Esophagus (tissue), 2 donors: ENCODE data around the gene YWHAB. TPM values are rescaled to one million over a fixed set of nuclear protein-coding genes. Genes with fewer than 3 reads are reported as not detected.

Experiments used
- H3K27ac ChIP-seq, 2 donors: one replicate each; pipeline ENCODE4 v1.5.1; 2013; ENCODE audit warnings: low read depth in 2 of 2, mild to moderate bottlenecking in 2 of 2, inconsistent platforms in 1 of 2, low read length in 1 of 2, moderate library complexity in 1 of 2
- H3K27me3 ChIP-seq, 2 donors: one replicate each; pipeline ENCODE4 v1.6.1; 2013; ENCODE audit warnings: low read length in 2 of 2, control low read depth in 1 of 2, mild to moderate bottlenecking in 1 of 2; ENCODE audit not compliant: insufficient read depth in 2 of 2, control insufficient read depth in 1 of 2
- H3K36me3 ChIP-seq, 2 donors: one replicate each; pipeline ENCODE4 v1.6.1; 2013; ENCODE audit warnings: low read length in 1 of 2; ENCODE audit not compliant: control insufficient read depth in 2 of 2, insufficient read depth in 2 of 2
- H3K4me1 ChIP-seq, 2 donors: one replicate each; pipeline ENCODE4 v1.6.1; 2013; ENCODE audit warnings: low read length in 1 of 2; ENCODE audit not compliant: control insufficient read depth in 2 of 2, insufficient read depth in 2 of 2
- H3K4me3 ChIP-seq, 2 donors: one replicate each; pipeline ENCODE4 v1.5.1; 2013; ENCODE audit warnings: low read length in 2 of 2, mild to moderate bottlenecking in 2 of 2, low read depth in 1 of 2, moderate library complexity in 1 of 2
- H3K9me3 ChIP-seq, 2 donors: one replicate each; pipeline ENCODE4 v1.6.1; 2013; ENCODE audit warnings: mild to moderate bottlenecking in 2 of 2, low read depth in 1 of 2, low read length in 1 of 2, moderate library complexity in 1 of 2; ENCODE audit not compliant: control insufficient read depth in 2 of 2, insufficient read depth in 1 of 2
- WGBS, 2 donors: extraction: QIAGEN DNeasy Blood & Tissue Kit; methylation state at CpG; one replicate each; pipeline ENCODE4 v1.1.7; 2013; 5-methylcytosine and 5-hydroxymethylcytosine counted together
- polyA plus RNA-seq, 2 donors: library from polyadenylated mRNA; stranded (reverse); fragments of 200-250 nt; gene quantifications; one replicate each; pipeline ENCODE4 v1.2.3, GENCODE V29; 2013
- donor health status: healthy with polysubstance abuse.
- donor health status: Bipolar disorder and iron deficiency.

The YWHAB gene
- polyA plus RNA-seq, 2 donors: 53.4 to 112 TPM

DNA sequence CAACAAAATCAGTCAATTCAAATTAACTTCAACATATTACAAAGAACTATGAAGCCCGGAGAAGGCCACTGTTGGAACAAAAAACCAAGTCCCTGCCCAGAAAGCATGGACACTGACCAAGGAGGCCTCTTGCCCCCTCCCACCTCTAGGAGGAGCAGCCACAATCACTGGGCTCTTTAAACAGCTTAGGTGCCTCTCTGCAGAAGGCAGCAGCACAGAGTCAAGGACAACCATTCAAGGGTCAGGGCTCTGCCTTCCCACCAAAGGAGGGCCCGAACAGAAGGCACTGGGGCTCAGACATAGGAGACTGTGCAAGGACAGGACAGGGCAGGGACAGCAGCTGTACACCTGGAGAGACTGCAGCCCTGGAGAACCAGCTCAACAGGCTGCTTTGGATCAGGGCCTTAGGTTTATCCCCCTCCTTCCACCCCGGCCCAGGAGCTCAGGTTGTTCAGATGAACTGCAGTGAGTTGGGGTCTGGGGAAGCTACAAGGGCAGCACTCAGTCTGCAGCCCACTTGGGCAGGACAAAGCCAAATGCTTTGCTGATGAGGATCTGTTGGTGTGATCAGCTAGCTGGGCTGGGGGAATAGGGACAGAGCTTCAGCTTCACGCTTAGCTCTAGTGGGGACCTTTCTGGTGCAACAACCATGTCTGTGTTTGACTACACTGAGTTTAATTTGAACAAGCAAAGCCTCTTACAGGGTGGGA, 56.9 kb downstream of the YWHAB start:
- H3K27me3 ChIP-seq: no peaks in the 10 kb centered on the region
- no peaks in the 10 kb centered on the region for H3K4me1 ChIP-seq
- H3K36me3 ChIP-seq: peaks cover 21 to 27% of the 10 kb centered on the region in 2 donors
- WGBS, 2 donors: 82 to 92% methylated on average over 4 of the region's 4 CpGs
- no peak overlapping the region for H3K27ac ChIP-seq
- H3K9me3 ChIP-seq: no peaks in the 10 kb centered on the region
- H3K4me3 ChIP-seq: no peak overlapping the region

DNA sequence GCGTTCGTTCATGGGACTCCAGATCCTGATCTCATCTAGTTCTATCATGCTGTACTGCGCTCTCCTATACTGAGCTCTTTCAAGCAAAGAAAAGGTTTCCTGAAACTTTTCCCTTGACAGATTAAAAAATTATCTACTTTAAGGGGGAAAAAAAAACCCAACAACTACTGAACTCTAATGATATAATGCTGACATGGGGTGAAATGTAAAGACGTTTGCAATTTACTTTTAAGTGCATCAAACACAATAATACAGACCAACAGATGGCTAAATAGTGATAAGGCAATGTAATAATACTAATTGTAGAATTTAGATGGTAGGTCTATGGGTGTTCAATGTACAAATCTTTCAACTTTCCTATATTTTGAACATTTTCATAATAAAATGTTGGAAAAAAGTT, 58.3 kb downstream of the YWHAB start:
- 86 to 89% methylated on average over 4 of the region's 4 CpGs for WGBS, 2 donors
- H3K27ac ChIP-seq: no peak overlapping the region
- no peaks in the 10 kb centered on the region for H3K9me3 ChIP-seq
- H3K4me1 ChIP-seq: no peaks in the 10 kb centered on the region
- H3K4me3 ChIP-seq: no peak overlapping the region
- H3K27me3 ChIP-seq: no peaks in the 10 kb centered on the region
- peaks cover 21 to 31% of the 10 kb centered on the region in 2 donors for H3K36me3 ChIP-seq

DNA sequence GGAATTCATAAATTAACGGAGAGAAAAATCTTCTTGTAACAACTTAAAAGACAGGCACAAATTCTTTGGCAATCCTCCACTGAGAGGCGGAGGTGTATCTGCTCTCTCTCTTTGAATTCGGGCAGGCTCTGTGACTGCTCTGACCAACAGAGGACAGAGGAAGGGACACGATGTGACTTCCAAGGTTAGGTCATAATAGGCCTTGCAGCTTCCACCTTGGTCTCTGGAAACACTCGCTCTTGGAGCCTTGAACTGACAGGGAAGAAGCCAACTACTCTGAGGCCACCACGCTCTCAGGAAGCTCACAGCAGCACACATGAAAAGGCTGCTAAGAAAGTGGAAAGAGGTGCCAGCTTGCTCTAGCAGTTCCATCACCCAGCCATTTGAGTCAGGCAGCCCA, 59.8 kb downstream of the YWHAB start:
- 88 to 92% methylated on average over 6 of the region's 6 CpGs for WGBS, 2 donors

DNA sequence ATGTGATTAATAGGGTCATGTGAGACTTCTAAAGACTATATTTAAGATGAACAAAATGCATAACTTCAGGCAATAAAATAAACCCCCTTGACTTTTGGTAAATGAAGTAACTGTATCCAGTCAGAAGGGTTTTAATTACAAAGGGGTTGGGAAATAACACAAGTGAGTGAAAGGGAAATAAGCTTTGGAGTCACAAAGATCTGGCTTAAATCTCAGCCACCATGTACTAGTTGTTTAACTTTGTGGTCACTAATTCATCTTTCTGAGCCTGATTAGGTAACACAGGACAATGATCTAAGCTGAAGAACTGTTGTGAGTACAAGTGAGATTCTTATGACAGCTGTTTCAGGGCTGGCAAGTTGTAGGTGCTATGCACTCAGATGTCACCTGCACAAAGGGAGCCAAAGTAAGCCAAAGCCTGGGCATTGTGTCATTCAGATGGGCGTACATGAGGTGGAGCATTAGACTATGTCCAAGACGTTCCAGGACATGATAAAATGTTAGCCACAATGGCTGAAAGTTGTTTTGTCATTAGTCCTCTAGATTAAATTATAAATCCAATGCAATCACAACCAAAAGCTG, 60.9 kb downstream of the YWHAB start:
- Histone ChIP-seq H3K27me3 (no peaks in the 10 kb centered on the region), H3K9me3 (no peaks in the 10 kb centered on the region), H3K4me1 (no peaks in the 10 kb centered on the region), H3K36me3 (peaks cover 34 to 35% of the 10 kb centered on the region in 2 donors), H3K4me3 (no peak overlapping the region), H3K27ac (no peak overlapping the region)
- 76 to 78% methylated on average over 2 of the region's 2 CpGs for WGBS, 2 donors

More for the DNA sequence above, 59.8 kb downstream of the YWHAB start:
- Histone ChIP-seq H3K27ac (no peak overlapping the region), H3K36me3 (peaks cover 26 to 32% of the 10 kb centered on the region in 2 donors), H3K4me1 (no peaks in the 10 kb centered on the region), H3K27me3 (no peaks in the 10 kb centered on the region), H3K4me3 (no peak overlapping the region), H3K9me3 (no peaks in the 10 kb centered on the region)

DNA sequence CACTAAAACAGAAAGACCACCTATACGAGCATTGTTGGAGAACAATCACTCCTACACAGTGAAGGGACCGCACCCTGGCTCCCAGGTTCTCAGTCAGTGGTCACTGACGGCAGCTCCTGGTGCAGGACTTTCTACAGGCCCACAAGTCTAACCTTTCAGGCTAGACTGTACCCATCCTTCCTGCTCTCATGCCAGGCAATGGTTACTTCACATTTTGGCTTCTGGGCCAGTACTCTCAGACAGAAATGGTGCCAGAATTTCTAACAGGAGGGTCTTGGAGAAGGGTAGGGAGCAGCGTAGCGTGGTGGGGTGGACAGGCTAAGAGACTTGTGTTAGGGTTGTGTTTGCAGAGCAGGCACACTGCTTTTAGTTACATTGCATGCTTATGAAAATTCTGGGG, 62.6 kb downstream of the YWHAB start:
- Histone ChIP-seq H3K27me3 (no peaks in the 10 kb centered on the region), H3K9me3 (no peaks in the 10 kb centered on the region), H3K36me3 (peaks cover 28 to 31% of the 10 kb centered on the region in 2 donors), H3K4me1 (no peaks in the 10 kb centered on the region), H3K4me3 (no peak overlapping the region), H3K27ac (no peak overlapping the region)
- WGBS, 2 donors: 93 to 97% methylated on average over 5 of the region's 5 CpGs

DNA sequence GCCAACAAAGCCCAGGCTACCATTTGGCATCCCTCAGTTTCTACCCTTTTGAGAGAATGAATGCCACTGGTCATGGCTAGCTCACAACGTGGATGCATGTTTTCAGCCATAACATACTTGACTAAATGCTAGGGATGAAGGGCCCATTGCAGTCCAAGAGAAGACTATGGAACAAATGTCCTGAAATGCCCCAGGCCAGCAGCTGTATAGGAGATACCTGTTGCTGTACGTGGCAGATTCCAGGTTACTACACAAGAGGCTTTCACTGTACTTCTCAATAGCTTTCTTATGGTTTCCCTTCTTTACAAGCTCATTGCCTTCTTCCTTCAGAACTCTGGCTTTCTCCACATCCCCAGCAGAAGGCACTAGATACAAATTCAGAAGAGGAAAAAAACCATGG, 63.0 kb downstream of the YWHAB start:
- Histone ChIP-seq H3K4me3 (no peak overlapping the region), H3K4me1 (no peaks in the 10 kb centered on the region), H3K9me3 (no peaks in the 10 kb centered on the region), H3K27ac (no peak overlapping the region), H3K36me3 (peaks cover 26 to 28% of the 10 kb centered on the region in 2 donors), H3K27me3 (no peaks in the 10 kb centered on the region)
- WGBS, 2 donors: 85 to 86% methylated on average over 2 of the region's 2 CpGs

DNA sequence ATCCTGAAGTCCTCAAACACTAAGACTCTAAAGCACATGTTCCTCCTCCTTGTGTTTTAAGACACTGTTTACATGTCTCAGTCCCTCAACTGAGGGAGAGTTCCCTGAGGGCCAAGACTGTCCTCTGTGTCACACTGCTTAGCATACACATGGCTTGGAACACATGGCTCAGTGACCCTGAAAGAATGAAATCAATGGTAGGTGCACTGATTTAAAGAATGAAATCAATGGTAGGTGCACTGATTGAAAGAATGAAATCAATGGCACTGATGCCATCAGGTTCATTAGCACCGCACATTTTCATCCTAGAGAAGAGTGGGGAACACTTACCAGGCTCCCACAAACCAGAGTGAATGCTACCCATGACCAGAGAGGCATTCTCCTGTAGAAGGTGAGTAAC, 64.9 kb downstream of the YWHAB start:
- Histone ChIP-seq H3K27me3 (no peaks in the 10 kb centered on the region), H3K27ac (no peak overlapping the region), H3K9me3 (no peaks in the 10 kb centered on the region), H3K4me1 (no peaks in the 10 kb centered on the region), H3K36me3 (peaks cover 26 to 31% of the 10 kb centered on the region in 2 donors), H3K4me3 (no peak overlapping the region)
- WGBS, 2 donors: 100% methylated on average over 1 of the region's 1 CpG

DNA sequence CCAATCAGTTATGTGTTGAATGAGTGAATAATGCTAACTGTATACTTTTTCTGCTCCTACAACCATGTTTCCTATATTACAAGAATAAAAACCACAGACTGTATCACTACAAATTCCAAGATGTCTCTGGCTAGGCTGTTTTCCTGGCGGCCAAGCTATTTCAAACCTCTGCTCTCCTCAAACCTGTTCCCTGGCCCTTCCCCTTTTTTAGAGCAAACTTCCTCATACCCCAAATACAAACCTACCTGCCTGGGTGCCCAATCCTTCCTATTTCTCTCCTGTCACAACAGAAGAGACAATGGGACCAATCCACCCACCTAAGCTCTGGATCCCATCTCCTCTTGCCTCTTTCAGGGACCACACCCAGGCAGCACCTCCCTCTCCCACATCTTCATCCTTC, 67.2 kb downstream of the YWHAB start:
- 87 to 94% methylated on average over 1 of the region's 1 CpG for WGBS, 2 donors
- peaks cover 24 to 30% of the 10 kb centered on the region in 2 donors for H3K36me3 ChIP-seq
- no peak overlapping the region for H3K27ac ChIP-seq
- no peaks in the 10 kb centered on the region for H3K9me3 ChIP-seq
- no peaks in the 10 kb centered on the region for H3K4me1 ChIP-seq
- no peak overlapping the region for H3K4me3 ChIP-seq
- H3K27me3 ChIP-seq: no peaks in the 10 kb centered on the region

DNA sequence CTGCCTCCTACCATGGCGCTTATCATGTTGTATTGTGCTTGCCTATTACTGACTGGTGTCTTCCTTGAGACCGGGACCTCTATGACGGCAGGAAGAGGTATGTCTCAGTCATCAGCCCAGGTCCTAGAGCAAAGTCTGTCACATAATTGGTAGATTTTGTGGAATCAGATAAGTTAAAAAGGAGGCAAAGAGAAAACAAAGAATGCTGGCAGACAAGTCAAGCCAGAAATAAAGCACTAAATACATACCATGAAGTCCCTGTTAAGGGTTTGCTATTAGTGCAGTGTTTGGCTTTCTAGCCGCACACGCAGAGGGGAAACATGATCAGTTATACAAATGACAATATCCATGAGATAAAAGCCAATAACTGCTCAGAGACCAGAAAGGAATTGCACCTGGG, 68.7 kb downstream of the YWHAB start:
- peaks cover 0 to 2% of the 10 kb centered on the region in 2 donors for H3K4me1 ChIP-seq
- no peak overlapping the region for H3K4me3 ChIP-seq
- no peaks in the 10 kb centered on the region for H3K27me3 ChIP-seq
- H3K9me3 ChIP-seq: no peaks in the 10 kb centered on the region
- H3K27ac ChIP-seq: no peak overlapping the region
- H3K36me3 ChIP-seq: peaks cover 20 to 25% of the 10 kb centered on the region in 2 donors
- 95 to 96% methylated on average over 5 of the region's 5 CpGs for WGBS, 2 donors

DNA sequence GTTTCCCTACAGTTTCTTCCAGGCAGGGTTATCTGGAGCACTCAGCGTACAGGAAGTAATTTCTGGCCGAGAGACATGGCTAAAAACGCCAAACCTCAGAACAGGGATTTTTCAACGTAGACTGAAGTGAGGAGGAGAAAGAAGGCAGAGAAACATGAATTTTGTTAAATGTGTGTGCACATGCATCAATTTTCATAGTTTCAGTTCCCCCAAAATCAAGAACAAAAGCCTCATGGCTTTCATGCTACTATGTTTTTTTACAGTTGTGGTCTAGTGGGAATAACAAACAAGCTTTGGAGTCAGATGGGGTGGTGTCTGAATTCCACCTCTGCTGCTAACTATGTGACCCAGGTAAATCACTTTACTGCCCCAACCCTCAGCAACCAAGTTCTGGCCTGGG, 69.8 kb downstream of the YWHAB start:
- Histone ChIP-seq H3K27me3 (no peaks in the 10 kb centered on the region), H3K4me1 (peaks cover 0 to 2% of the 10 kb centered on the region in 2 donors), H3K4me3 (no peak overlapping the region), H3K9me3 (no peaks in the 10 kb centered on the region), H3K36me3 (peaks cover 14 to 20% of the 10 kb centered on the region in 2 donors), H3K27ac (no peak overlapping the region)
- WGBS, 2 donors: 84 to 91% methylated on average over 4 of the region's 4 CpGs
